ENCODE measurements around the gene NOTCH4. TPM values are rescaled to one million over a fixed set of nuclear protein-coding genes. Genes with fewer than 3 reads are reported as not detected.

NOTCH4 gene
- total and polyA plus RNA-seq, 9 of the 15 experiments (the other 6 are each of a cell fraction or from before 2014, with no cell fraction given) = 0.24 to 4.3 (median 1.7) TPM

DNA sequence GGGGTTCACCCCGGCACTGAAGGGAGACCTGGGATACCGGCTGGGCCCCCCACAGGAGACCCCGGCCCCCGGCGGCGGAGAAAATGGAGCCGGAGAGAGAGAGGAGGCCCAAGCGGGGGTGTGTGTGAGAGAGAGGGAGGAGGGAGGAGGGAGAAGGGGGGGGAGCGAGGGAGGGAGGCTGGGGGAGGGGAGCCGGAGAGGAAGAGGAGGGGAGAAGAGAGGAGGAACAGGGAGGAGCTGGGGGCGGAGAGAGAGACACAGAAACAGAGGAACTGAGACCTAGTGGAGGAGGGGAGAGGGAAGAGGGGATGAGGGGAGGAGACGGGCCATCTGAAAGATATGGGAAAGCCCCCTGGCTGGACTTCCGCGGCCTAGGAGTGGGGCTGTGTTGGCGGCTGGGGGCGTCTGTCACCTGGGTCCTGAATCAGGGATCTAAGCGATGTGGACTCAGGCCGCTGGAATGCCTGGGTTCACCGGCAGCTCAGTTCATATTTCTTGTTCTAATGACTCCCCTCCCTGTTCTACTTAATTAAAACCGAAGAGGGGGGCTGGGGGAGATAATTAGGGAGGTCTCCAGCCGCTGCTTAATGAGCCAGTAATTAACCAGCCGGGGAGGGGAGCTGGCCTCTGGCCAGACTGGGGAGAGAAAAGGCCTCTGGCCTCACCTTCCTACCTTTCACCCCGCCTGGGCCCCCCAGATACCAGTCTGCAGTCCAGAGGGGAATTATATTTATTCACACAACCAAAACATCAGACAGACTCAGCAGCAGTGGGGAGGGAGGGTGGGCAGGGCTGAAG is 33.6 kb downstream of the NOTCH4 start, which contains the start of gene PBX2 (continued):
- TF ChIP-seq BCOR (IDR thresholded peaks at IDR 0.05) = peak; percentile 11; the same call in 1 of the 2 replicates
- TF ChIP-seq TCF7L2 (IDR thresholded peaks at IDR 0.05; ENCODE audit: low read depth, low read length) = no peak
- TF ChIP-seq SAFB2 (IDR thresholded peaks at IDR 0.05; ENCODE audit: borderline replicate concordance, low read depth, low read length, severe bottlenecking) = no peak
- TF ChIP-seq, protein P1, sequence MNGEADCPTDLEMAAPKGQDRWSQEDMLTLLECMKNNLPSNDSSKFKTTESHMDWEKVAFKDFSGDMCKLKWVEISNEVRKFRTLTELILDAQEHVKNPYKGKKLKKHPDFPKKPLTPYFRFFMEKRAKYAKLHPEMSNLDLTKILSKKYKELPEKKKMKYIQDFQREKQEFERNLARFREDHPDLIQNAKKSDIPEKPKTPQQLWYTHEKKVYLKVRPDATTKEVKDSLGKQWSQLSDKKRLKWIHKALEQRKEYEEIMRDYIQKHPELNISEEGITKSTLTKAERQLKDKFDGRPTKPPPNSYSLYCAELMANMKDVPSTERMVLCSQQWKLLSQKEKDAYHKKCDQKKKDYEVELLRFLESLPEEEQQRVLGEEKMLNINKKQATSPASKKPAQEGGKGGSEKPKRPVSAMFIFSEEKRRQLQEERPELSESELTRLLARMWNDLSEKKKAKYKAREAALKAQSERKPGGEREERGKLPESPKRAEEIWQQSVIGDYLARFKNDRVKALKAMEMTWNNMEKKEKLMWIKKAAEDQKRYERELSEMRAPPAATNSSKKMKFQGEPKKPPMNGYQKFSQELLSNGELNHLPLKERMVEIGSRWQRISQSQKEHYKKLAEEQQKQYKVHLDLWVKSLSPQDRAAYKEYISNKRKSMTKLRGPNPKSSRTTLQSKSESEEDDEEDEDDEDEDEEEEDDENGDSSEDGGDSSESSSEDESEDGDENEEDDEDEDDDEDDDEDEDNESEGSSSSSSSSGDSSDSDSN (IDR thresholded peaks at IDR 0.05; ENCODE audit: borderline replicate concordance in 1 of 2, low read depth in 2 of 2, low read length in 2 of 2) = no peak
- no peak for TF ChIP-seq NUFIP1 (IDR thresholded peaks at IDR 0.05; ENCODE audit: partially characterized antibody)
- TF ChIP-seq ZEB2 (IDR thresholded peaks at IDR 0.05) = no peak
- TF ChIP-seq, protein P2, sequence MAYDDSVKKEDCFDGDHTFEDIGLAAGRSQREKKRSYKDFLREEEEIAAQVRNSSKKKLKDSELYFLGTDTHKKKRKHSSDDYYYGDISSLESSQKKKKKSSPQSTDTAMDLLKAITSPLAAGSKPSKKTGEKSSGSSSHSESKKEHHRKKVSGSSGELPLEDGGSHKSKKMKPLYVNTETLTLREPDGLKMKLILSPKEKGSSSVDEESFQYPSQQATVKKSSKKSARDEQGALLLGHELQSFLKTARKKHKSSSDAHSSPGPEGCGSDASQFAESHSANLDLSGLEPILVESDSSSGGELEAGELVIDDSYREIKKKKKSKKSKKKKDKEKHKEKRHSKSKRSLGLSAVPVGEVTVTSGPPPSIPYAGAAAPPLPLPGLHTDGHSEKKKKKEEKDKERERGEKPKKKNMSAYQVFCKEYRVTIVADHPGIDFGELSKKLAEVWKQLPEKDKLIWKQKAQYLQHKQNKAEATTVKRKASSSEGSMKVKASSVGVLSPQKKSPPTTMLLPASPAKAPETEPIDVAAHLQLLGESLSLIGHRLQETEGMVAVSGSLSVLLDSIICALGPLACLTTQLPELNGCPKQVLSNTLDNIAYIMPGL (CRISPR knock-in tag; IDR thresholded peaks at IDR 0.05) = no peak
- TF ChIP-seq, protein P3, sequence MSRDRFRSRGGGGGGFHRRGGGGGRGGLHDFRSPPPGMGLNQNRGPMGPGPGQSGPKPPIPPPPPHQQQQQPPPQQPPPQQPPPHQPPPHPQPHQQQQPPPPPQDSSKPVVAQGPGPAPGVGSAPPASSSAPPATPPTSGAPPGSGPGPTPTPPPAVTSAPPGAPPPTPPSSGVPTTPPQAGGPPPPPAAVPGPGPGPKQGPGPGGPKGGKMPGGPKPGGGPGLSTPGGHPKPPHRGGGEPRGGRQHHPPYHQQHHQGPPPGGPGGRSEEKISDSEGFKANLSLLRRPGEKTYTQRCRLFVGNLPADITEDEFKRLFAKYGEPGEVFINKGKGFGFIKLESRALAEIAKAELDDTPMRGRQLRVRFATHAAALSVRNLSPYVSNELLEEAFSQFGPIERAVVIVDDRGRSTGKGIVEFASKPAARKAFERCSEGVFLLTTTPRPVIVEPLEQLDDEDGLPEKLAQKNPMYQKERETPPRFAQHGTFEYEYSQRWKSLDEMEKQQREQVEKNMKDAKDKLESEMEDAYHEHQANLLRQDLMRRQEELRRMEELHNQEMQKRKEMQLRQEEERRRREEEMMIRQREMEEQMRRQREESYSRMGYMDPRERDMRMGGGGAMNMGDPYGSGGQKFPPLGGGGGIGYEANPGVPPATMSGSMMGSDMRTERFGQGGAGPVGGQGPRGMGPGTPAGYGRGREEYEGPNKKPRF (IDR thresholded peaks at IDR 0.05; ENCODE audit: low read depth, low read length) = no peak
- no peak for TF ChIP-seq MYBL2 (IDR thresholded peaks at IDR 0.05; ENCODE audit: low read depth)
- TF ChIP-seq MYBL2 (CRISPR knock-in tag; IDR thresholded peaks at IDR 0.05; ENCODE audit: borderline replicate concordance) = no peak
- peak in 1 of 2 experiments; percentile 84; a peak in 2 of 4 replicates for TF ChIP-seq HDAC1 (IDR thresholded peaks at IDR 0.05)
- TF ChIP-seq, protein P4, sequence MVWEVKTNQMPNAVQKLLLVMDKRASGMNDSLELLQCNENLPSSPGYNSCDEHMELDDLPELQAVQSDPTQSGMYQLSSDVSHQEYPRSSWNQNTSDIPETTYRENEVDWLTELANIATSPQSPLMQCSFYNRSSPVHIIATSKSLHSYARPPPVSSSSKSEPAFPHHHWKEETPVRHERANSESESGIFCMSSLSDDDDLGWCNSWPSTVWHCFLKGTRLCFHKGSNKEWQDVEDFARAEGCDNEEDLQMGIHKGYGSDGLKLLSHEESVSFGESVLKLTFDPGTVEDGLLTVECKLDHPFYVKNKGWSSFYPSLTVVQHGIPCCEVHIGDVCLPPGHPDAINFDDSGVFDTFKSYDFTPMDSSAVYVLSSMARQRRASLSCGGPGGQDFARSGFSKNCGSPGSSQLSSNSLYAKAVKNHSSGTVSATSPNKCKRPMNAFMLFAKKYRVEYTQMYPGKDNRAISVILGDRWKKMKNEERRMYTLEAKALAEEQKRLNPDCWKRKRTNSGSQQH (CRISPR knock-in tag; IDR thresholded peaks at IDR 0.05) = peak; percentile 93
- TF ChIP-seq, protein P5, sequence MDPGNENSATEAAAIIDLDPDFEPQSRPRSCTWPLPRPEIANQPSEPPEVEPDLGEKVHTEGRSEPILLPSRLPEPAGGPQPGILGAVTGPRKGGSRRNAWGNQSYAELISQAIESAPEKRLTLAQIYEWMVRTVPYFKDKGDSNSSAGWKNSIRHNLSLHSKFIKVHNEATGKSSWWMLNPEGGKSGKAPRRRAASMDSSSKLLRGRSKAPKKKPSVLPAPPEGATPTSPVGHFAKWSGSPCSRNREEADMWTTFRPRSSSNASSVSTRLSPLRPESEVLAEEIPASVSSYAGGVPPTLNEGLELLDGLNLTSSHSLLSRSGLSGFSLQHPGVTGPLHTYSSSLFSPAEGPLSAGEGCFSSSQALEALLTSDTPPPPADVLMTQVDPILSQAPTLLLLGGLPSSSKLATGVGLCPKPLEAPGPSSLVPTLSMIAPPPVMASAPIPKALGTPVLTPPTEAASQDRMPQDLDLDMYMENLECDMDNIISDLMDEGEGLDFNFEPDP (CRISPR knock-in tag; IDR thresholded peaks at IDR 0.05) = no peak
- no peak for TF ChIP-seq ZNF778 (CRISPR knock-in tag; IDR thresholded peaks at IDR 0.05)
- no peak for TF ChIP-seq NCOA4 (IDR thresholded peaks at IDR 0.05; ENCODE audit: partially characterized antibody)
- TF ChIP-seq FOXJ2 (tag; IDR thresholded peaks at IDR 0.05) = no peak
- no peak for TF ChIP-seq NCOA6 (IDR thresholded peaks at IDR 0.05)
- TF ChIP-seq ZFP30 (CRISPR knock-in tag; IDR thresholded peaks at IDR 0.05; ENCODE audit: borderline replicate concordance) = no peak
- no peak for TF ChIP-seq STAT5A (IDR thresholded peaks at IDR 0.05; ENCODE audit: borderline replicate concordance, low read length)

Data from K562 (cell line).